HCT116 (cell line): ENCODE measurements around the gene PDLIM4. TPM values are rescaled to one million over a fixed set of nuclear protein-coding genes. Genes with fewer than 3 reads are reported as not detected.

ENCODE experiments used
- ATAC-seq: fragments of 200-7000 bp; cut with Tn5 transposase; 2 replicates; pipeline ENCODE4 v1.9.1; 2020; ENCODE audit warnings: mild to moderate bottlenecking, moderate library complexity
- BruUV-seq: library from RNA; stranded (reverse); fragments of 400-500 nt; replicated peaks from 2 replicates; lab custom pipeline; 2021; lab: Mats Ljungman, UMichigan
- CTCF ChIA-PET: fragments of 300-600 bp; sonication (Branson Sonifier 250); formaldehyde crosslinking; loops from one replicate; lab custom pipeline; 2021; ENCODE audit warnings: antibody characterized with exemption; lab: Charles Lee
- POLR2A ChIA-PET: fragments of 300-600, 350-600 bp; sonication (Branson Sonifier 250); formaldehyde crosslinking; loops from one replicate; lab custom pipeline; 2021; ENCODE audit warnings: antibody characterized with exemption; lab: Charles Lee
- RAD21 ChIA-PET, 2 experiments: fragments of 300-600 bp; sonication (Branson Sonifier 250); formaldehyde crosslinking; loops; one replicate each; lab custom pipeline; 2023; ENCODE audit warnings: low total read pairs in 2 of 2; ENCODE audit not compliant: uncharacterized antibody in 2 of 2, unreplicated experiment in 2 of 2, low non-redundant PET in 1 of 2; lab: Charles Lee
- DNase-seq: peaks from one replicate; pipeline ENCODE4 v3.0.0-alpha.2; 2010; ENCODE audit warnings: low read depth, low spot score
- H2AFZ ChIP-seq: fragments of 200-600 bp; shearing (Covaris generic), sonication (generic); 2 replicates; pipeline ENCODE4 v1.6.1; 2017; ENCODE audit warnings: low read depth, mixed run types, mixed read lengths, antibody characterized with exemption, low read length; ENCODE audit not compliant: poor library complexity, severe bottlenecking
- H3K27ac ChIP-seq: 2 replicates; pipeline ENCODE4 v1.5.1; 2012; ENCODE audit warnings: low read depth, low read length
- H3K27me3 ChIP-seq: fragments of 200-600 bp; sonication (generic); 2 replicates; pipeline ENCODE4 v1.6.1; 2016; ENCODE audit warnings: mixed run types, low read length, mixed read lengths; ENCODE audit not compliant: insufficient read depth
- H3K36me3 ChIP-seq, 2 experiments: fragments of 200-500 bp in 1 of 2; fragments of 200-600 bp in 1 of 2; sonication (Bioruptor generic) in 1 of 2; sonication (generic) in 1 of 2; 2 replicates each; pipeline versions ENCODE4 v1.5.1 to v1.6.1; 2014 to 2016; ENCODE audit warnings: low read length in 2 of 2, inconsistent platforms in 1 of 2, mixed read lengths in 1 of 2, mixed run types in 1 of 2; ENCODE audit not compliant: insufficient read depth in 2 of 2, control insufficient read depth in 1 of 2
- H3K4me1 ChIP-seq, 2 experiments: fragments of 200-600 bp in 1 of 2; sonication (generic) in 1 of 2; 2 replicates each; pipeline versions ENCODE4 v1.5.1 to v1.6.1; 2012 to 2017; ENCODE audit warnings: low read length in 2 of 2, inconsistent platforms in 1 of 2, mild to moderate bottlenecking in 1 of 2, mixed read lengths in 1 of 2, mixed run types in 1 of 2, moderate library complexity in 1 of 2; ENCODE audit not compliant: insufficient read depth in 2 of 2, control insufficient read depth in 1 of 2
- H3K4me2 ChIP-seq: fragments of 200-600 bp; sonication (generic); 2 replicates; pipeline ENCODE4 v1.6.1; 2017; ENCODE audit warnings: mixed run types, low read length, mixed read lengths
- H3K4me3 ChIP-seq, 2 experiments: fragments of 200-600 bp in 1 of 2; sonication (generic) in 1 of 2; replicated peaks in 1 of 2; 2 replicates each; pipeline ENCODE4 v1.5.1; 2011 to 2016; ENCODE audit warnings: low read length in 2 of 2, control low read depth in 1 of 2, low read depth in 1 of 2, mild to moderate bottlenecking in 1 of 2, mixed read lengths in 1 of 2, mixed run types in 1 of 2
- H3K79me2 ChIP-seq: fragments of 200-600 bp; sonication (generic); 2 replicates; pipeline ENCODE4 v1.6.1; 2017; ENCODE audit warnings: mild to moderate bottlenecking, mixed run types, low read length, moderate library complexity, mixed read lengths; ENCODE audit not compliant: insufficient read depth
- H3K9ac ChIP-seq: fragments of 200-600 bp; sonication (generic); 2 replicates; pipeline ENCODE4 v1.6.1; 2016; ENCODE audit warnings: low read length, mixed read lengths
- H3K9me2 ChIP-seq: fragments of 200-600 bp; sonication (generic), shearing (Covaris generic); 2 replicates; pipeline ENCODE4 v1.6.1; 2017; ENCODE audit warnings: mixed run types, mild to moderate bottlenecking, moderate library complexity; ENCODE audit not compliant: insufficient read depth
- H3K9me3 ChIP-seq, 2 experiments: fragments of 200-500 bp in 1 of 2; fragments of 200-600 bp in 1 of 2; sonication (Bioruptor generic) in 1 of 2; sonication (generic) in 1 of 2; 2 replicates each; pipeline ENCODE4 v1.6.1; 2014 to 2017; ENCODE audit warnings: low read length in 2 of 2, mixed read lengths in 2 of 2, inconsistent platforms in 1 of 2, low read depth in 1 of 2, mild to moderate bottlenecking in 1 of 2, mixed run types in 1 of 2, moderate library complexity in 1 of 2; ENCODE audit not compliant: control insufficient read depth in 1 of 2, insufficient read depth in 1 of 2
- H4K20me1 ChIP-seq: fragments of 200-600 bp; sonication (generic), shearing (Covaris generic); 2 replicates; pipeline ENCODE4 v1.6.1; 2017; ENCODE audit warnings: mixed run types, mild to moderate bottlenecking, moderate library complexity; ENCODE audit not compliant: insufficient read depth
- CBX3 ChIP-seq: IDR thresholded peaks from 2 replicates; pipeline ENCODE4 v1.6.1; 2012; ENCODE audit warnings: low read depth
- EGR1 ChIP-seq: IDR thresholded peaks from 2 replicates; pipeline ENCODE4 v1.6.1; 2012; ENCODE audit warnings: low read depth
- ELF1 ChIP-seq: IDR thresholded peaks from 2 replicates; pipeline ENCODE4 v1.6.1; 2012; ENCODE audit warnings: low read depth, borderline replicate concordance
- EZH2 ChIP-seq: fragments of 200-600 bp; sonication (generic); IDR thresholded peaks from 2 replicates; pipeline ENCODE4 v1.6.1; 2017; ENCODE audit warnings: antibody characterized with exemption, mixed run types
- EZH2phosphoT487 ChIP-seq: fragments of 200-600 bp; IDR thresholded peaks from 2 replicates; pipeline ENCODE4 v1.6.1; 2018; ENCODE audit warnings: antibody characterized with exemption, borderline replicate concordance
- FOSL1 ChIP-seq: IDR thresholded peaks from 2 replicates; pipeline ENCODE4 v1.6.1; 2012; ENCODE audit warnings: low read depth
- MAX ChIP-seq: IDR thresholded peaks from 2 replicates; pipeline ENCODE4 v1.6.1; 2012
- POLR2A ChIP-seq: IDR thresholded peaks from 2 replicates; pipeline ENCODE4 v1.7.0; 2011; ENCODE audit warnings: borderline replicate concordance; ENCODE audit not compliant: insufficient read depth, insufficient read length; ENCODE audit errors: extremely low read depth
- POLR2AphosphoS5 ChIP-seq: IDR thresholded peaks from 2 replicates; pipeline ENCODE4 v1.6.1; 2011; ENCODE audit warnings: mild to moderate bottlenecking, low read depth, low read length, moderate library complexity
- RAD21 ChIP-seq: IDR thresholded peaks from 2 replicates; pipeline ENCODE4 v1.6.1; 2012; ENCODE audit warnings: low read depth, mild to moderate bottlenecking
- REST ChIP-seq: IDR thresholded peaks from 2 replicates; pipeline ENCODE4 v1.6.1; 2012; ENCODE audit warnings: low read depth
- SP1 ChIP-seq: IDR thresholded peaks from 2 replicates; pipeline ENCODE4 v1.6.1; 2012; ENCODE audit warnings: low read depth
- SRF ChIP-seq: IDR thresholded peaks from 2 replicates; pipeline ENCODE4 v1.6.1; 2012; ENCODE audit warnings: low read depth
- TCF7L2 ChIP-seq: IDR thresholded peaks from 2 replicates; pipeline ENCODE4 v1.7.0; 2011; ENCODE audit warnings: borderline replicate concordance, inconsistent platforms; ENCODE audit not compliant: insufficient read depth, insufficient read length; ENCODE audit errors: extremely low read depth
- YY1 ChIP-seq: IDR thresholded peaks from 2 replicates; pipeline ENCODE4 v1.6.1; 2011; ENCODE audit warnings: low read length, low read depth, moderate library complexity, mild to moderate bottlenecking; ENCODE audit not compliant: insufficient replicate concordance; ENCODE audit errors: extremely low read depth
- ZFX ChIP-seq: fragments of 450-650 bp; IDR thresholded peaks from 2 replicates; pipeline ENCODE4 v1.6.1; 2017
- ZNF274 ChIP-seq: fragments of 200-500 bp; sonication (Bioruptor generic); IDR thresholded peaks from 2 replicates; pipeline ENCODE4 v1.6.1; 2014; ENCODE audit warnings: mild to moderate bottlenecking, low read depth, low read length, inconsistent platforms
- intact Hi-C: fragments of 100-400 bp; cut with micrococcal nuclease; formaldehyde crosslinking; loops from 2 replicates; pipeline ENCODE4 v1.10.0; 2022
- total RNA-seq: library from RNA; stranded (reverse); gene quantifications from one replicate; pipeline ENCODE4 v1.2.1, GENCODE V29; 2021; ENCODE audit not compliant: unreplicated experiment
- TF ChIP-seq, protein P1 (sequence below), 3 experiments: fragments of 200-600 bp in 1 of 3; sonication (generic) in 1 of 3; IDR thresholded peaks in 2 of 3; conservative IDR thresholded peaks in 1 of 3; 2 replicates each; pipeline ENCODE4 v1.5.1; 2012 to 2017; ENCODE audit warnings: low read depth in 2 of 3, low read length in 2 of 3, antibody characterized with exemption in 1 of 3, borderline replicate concordance in 1 of 3, control low read depth in 1 of 3, mild to moderate bottlenecking in 1 of 3, mixed read lengths in 1 of 3, mixed run types in 1 of 3, moderate library complexity in 1 of 3; ENCODE audit not compliant: insufficient read depth in 1 of 3
- TF ChIP-seq, protein P2 (sequence below): IDR thresholded peaks from 2 replicates; pipeline ENCODE4 v1.6.1; 2012

Gene PDLIM4
- total RNA-seq, 1 experiment from 2014 or later = not detected

DNA sequence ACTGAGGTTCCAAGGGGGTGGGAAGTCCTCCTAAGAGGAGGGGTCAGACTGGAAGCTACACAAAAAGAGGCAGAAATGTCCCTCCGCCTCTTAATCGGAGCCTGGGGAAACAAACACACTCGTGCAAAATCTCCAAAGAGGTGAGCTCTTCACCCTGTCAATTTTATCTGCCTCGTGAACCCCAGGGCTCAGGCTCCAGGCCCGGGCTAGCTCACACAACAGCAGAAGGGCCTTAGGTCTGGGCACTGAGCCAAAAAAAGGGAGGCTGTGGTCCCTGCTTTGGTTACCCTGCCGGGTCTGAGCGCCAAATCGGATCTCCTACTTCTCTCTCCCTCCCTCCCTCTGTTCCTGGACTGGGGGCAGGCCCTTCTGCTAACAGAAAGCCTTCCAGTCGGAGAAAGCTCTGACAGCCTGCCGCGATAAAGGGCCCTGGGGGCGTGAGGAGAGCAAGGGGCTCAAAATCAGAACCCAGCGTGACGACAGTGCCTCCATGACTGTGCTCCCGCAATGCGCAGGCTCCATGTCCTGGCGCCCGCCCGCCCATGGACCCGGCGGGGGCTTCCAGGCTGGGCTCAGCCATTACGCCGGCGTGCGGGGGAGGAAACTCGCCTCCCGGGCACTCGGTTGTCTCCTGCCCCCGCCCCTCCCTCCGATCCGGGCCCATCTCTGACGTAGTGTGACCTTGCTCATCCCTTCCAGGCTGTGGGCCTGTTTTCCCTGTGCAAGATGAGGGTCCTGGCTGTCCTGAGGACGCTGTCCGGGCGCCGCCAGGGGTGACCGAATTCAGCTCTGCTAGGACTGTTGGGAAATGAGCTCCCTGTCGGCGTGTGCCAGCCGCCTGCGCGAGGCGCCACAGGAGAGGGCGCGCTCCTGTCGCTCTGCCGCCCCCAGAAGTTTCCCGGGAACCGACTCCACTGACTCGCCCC is 35.8 kb downstream of the PDLIM4 start:
- peak overlapping the region; percentile 100 for H3K4me2 ChIP-seq
- TSS peak; percentile 50 for BruUV-seq
- ChIA-PET POLR2A (interaction anchor here (0.6 to 2.4 kb wide), 13 partner anchors 8 to 640 kb away, joined by 3 to 16 read pairs (median 4); partner anchors contain the start of genes P4HA2 and SLC22A5), CTCF (interaction anchor here (0.6 to 2.0 kb wide), 12 partner anchors 8 to 228 kb away, joined by 3 to 19 read pairs (median 4); no protein-coding TSS in a partner anchor), RAD21 (interaction anchor here in 1 of 2 experiments (1.2 kb wide), 1 partner anchor 55 kb away, joined by 6 read pairs; no protein-coding TSS in a partner anchor)
- H3K4me3 ChIP-seq = peak overlapping the region; percentile 59 to 79
- H4K20me1 ChIP-seq = no peaks in the 10 kb centered on the region
- H3K9ac ChIP-seq = peak overlapping the region; percentile 90
- H3K4me1 ChIP-seq = peaks cover 14 to 37% of the 10 kb centered on the region in 2 experiments
- ATAC-seq = peak; percentile 62
- H3K36me3 ChIP-seq = no peaks in the 10 kb centered on the region
- H3K79me2 ChIP-seq = no peaks in the 10 kb centered on the region
- peak overlapping the region; percentile 88 for H2AFZ ChIP-seq
- no peaks in the 10 kb centered on the region for H3K9me2 ChIP-seq
- H3K27ac ChIP-seq = peak overlapping the region; percentile 90
- intact Hi-C loops = loop anchor here (5.0 to 10.0 kb wide), 2 partner anchors 74 to 201 kb away; partner anchors contain the start of genes IRF1 and SLC22A5
- no peaks in the 10 kb centered on the region for H3K9me3 ChIP-seq
- no peaks in the 10 kb centered on the region for H3K27me3 ChIP-seq
- no peak for TF ChIP-seq CBX3
- no peak for TF ChIP-seq ELF1
- peak; percentile 72 for TF ChIP-seq ZFX
- no peak for TF ChIP-seq TCF7L2
- peak; percentile 89 for TF ChIP-seq YY1
- TF ChIP-seq SRF = no peak
- no peak for TF ChIP-seq ZNF274
- TF ChIP-seq RAD21 = no peak
- no peak for TF ChIP-seq EZH2
- TF ChIP-seq REST = no peak
- TF ChIP-seq EGR1 = no peak
- TF ChIP-seq POLR2A = peak; percentile 39
- TF ChIP-seq MAX = no peak
- TF ChIP-seq POLR2AphosphoS5 = peak; percentile 62
- no peak for TF ChIP-seq FOSL1
- TF ChIP-seq, protein P1, sequence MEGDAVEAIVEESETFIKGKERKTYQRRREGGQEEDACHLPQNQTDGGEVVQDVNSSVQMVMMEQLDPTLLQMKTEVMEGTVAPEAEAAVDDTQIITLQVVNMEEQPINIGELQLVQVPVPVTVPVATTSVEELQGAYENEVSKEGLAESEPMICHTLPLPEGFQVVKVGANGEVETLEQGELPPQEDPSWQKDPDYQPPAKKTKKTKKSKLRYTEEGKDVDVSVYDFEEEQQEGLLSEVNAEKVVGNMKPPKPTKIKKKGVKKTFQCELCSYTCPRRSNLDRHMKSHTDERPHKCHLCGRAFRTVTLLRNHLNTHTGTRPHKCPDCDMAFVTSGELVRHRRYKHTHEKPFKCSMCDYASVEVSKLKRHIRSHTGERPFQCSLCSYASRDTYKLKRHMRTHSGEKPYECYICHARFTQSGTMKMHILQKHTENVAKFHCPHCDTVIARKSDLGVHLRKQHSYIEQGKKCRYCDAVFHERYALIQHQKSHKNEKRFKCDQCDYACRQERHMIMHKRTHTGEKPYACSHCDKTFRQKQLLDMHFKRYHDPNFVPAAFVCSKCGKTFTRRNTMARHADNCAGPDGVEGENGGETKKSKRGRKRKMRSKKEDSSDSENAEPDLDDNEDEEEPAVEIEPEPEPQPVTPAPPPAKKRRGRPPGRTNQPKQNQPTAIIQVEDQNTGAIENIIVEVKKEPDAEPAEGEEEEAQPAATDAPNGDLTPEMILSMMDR (IDR thresholded peaks at IDR 0.05 in 2 of 3, conservative IDR thresholded peaks at IDR 0.05 in 1 of 3; ENCODE audit: borderline replicate concordance in 1 of 3, insufficient read depth in 1 of 3, low read depth in 2 of 3, low read length in 2 of 3) = 0 out of 6 replicates have a peak, but pooled peaks of 2 of the 3 experiments have one; percentile 5 to 16
- TF ChIP-seq EZH2phosphoT487 = no peak
- no peak for TF ChIP-seq SP1
- TF ChIP-seq, protein P2, sequence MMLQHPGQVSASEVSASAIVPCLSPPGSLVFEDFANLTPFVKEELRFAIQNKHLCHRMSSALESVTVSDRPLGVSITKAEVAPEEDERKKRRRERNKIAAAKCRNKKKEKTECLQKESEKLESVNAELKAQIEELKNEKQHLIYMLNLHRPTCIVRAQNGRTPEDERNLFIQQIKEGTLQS = no peak
- peak; percentile 59 for DNase-seq
